ENCODE results near the gene RMND1.

The RMND1 gene

GRCh38 chr6:151490996-151491395 lies 39.1 kb upstream of the RMND1 start:
- H3K27ac ChIP-seq (ENCODE audit: low read depth, low read length, poor library complexity, severe bottlenecking), result no peak overlapping the region
- no peak overlapping the region for H3K4me2 ChIP-seq (ENCODE audit: low read length)
- no peak for TF ChIP-seq EZH2 (IDR thresholded peaks at IDR 0.05; ENCODE audit: borderline replicate concordance, low read length)
- TF ChIP-seq CTCF (IDR thresholded peaks at IDR 0.05; ENCODE audit: low read length), result no peak
- H3K9ac ChIP-seq (ENCODE audit: low read length), result no peak overlapping the region
- no peaks in the 10 kb centered on the region for H4K20me1 ChIP-seq (ENCODE audit: insufficient read depth, low read length)
- no peaks in the 10 kb centered on the region for H3K36me3 ChIP-seq (ENCODE audit: insufficient read depth, low read length)
- H3K27me3 ChIP-seq (ENCODE audit: insufficient read depth, low read length), result no peaks in the 10 kb centered on the region
- no peaks in the 10 kb centered on the region for H3K4me1 ChIP-seq (ENCODE audit: insufficient read depth, low read length, severe bottlenecking)
- H2AFZ ChIP-seq (ENCODE audit: low read length), result no peak overlapping the region
- no peak overlapping the region for H3K4me3 ChIP-seq (ENCODE audit: low read depth, low read length, poor library complexity, severe bottlenecking)
- H3K9me3 ChIP-seq (ENCODE audit: low read length), result no peaks in the 10 kb centered on the region
- H3K9me2 ChIP-seq (ENCODE audit: low read depth, low read length), result no peaks in the 10 kb centered on the region
- no peaks in the 10 kb centered on the region for H3K79me2 ChIP-seq (ENCODE audit: insufficient read depth, low read length)
- H3F3A ChIP-seq (ENCODE audit: insufficient read depth, low read length), result no peaks in the 10 kb centered on the region

GRCh38 chr6:151488226-151488625 lies 36.3 kb upstream of the RMND1 start:
- Histone ChIP-seq H3K9me3 (ENCODE audit: low read length) (no peaks in the 10 kb centered on the region), H4K20me1 (ENCODE audit: insufficient read depth, low read length) (no peaks in the 10 kb centered on the region), H3K9me2 (ENCODE audit: low read depth, low read length) (no peaks in the 10 kb centered on the region), H3K4me2 (ENCODE audit: low read length) (no peak overlapping the region), H3K27ac (ENCODE audit: low read depth, low read length, poor library complexity, severe bottlenecking) (no peak overlapping the region), H3F3A (ENCODE audit: insufficient read depth, low read length) (no peaks in the 10 kb centered on the region), H3K36me3 (ENCODE audit: insufficient read depth, low read length) (no peaks in the 10 kb centered on the region), H3K27me3 (ENCODE audit: insufficient read depth, low read length) (no peaks in the 10 kb centered on the region), H3K9ac (ENCODE audit: low read length) (no peak overlapping the region), H3K4me3 (ENCODE audit: low read depth, low read length, poor library complexity, severe bottlenecking) (no peak overlapping the region), H2AFZ (ENCODE audit: low read length) (no peak overlapping the region), H3K4me1 (ENCODE audit: insufficient read depth, low read length, severe bottlenecking) (no peaks in the 10 kb centered on the region), H3K79me2 (ENCODE audit: insufficient read depth, low read length) (no peaks in the 10 kb centered on the region)
- no peak for TF ChIP-seq EZH2 (IDR thresholded peaks at IDR 0.05; ENCODE audit: borderline replicate concordance, low read length)
- TF ChIP-seq CTCF (IDR thresholded peaks at IDR 0.05; ENCODE audit: low read length), result no peak

- TF ChIP-seq EZH2 (IDR thresholded peaks at IDR 0.05; ENCODE audit: borderline replicate concordance, low read length), result no peak
- TF ChIP-seq CTCF (IDR thresholded peaks at IDR 0.05; ENCODE audit: low read length), result no peak
- Histone ChIP-seq H3K27ac (ENCODE audit: low read depth, low read length, poor library complexity, severe bottlenecking) (no peak overlapping the region), H3K27me3 (ENCODE audit: insufficient read depth, low read length) (no peaks in the 10 kb centered on the region), H3K36me3 (ENCODE audit: insufficient read depth, low read length) (no peaks in the 10 kb centered on the region), H3K4me3 (ENCODE audit: low read depth, low read length, poor library complexity, severe bottlenecking) (no peak overlapping the region), H3K9ac (ENCODE audit: low read length) (no peak overlapping the region), H3K79me2 (ENCODE audit: insufficient read depth, low read length) (no peaks in the 10 kb centered on the region), H3F3A (ENCODE audit: insufficient read depth, low read length) (no peaks in the 10 kb centered on the region), H4K20me1 (ENCODE audit: insufficient read depth, low read length) (no peaks in the 10 kb centered on the region), H2AFZ (ENCODE audit: low read length) (no peak overlapping the region), H3K9me2 (ENCODE audit: low read depth, low read length) (no peaks in the 10 kb centered on the region), H3K4me2 (ENCODE audit: low read length) (no peak overlapping the region), H3K9me3 (ENCODE audit: low read length) (no peaks in the 10 kb centered on the region), H3K4me1 (ENCODE audit: insufficient read depth, low read length, severe bottlenecking) (peaks cover 9% of the 10 kb centered on the region)
These were observed 32.1 kb upstream of the RMND1 start for GRCh38 chr6:151483994-151484393.

Measured in OCI-LY1 (cell line).